Myocyte (in vitro differentiated cells): Measurements from ENCODE around the gene KLHL11. TPM values are rescaled to one million over a fixed set of nuclear protein-coding genes. Genes with fewer than 3 reads are reported as not detected.

Source experiments
- DNase-seq: peaks from one replicate; pipeline ENCODE4 v3.0.0-alpha.2; 2012; ENCODE audit warnings: low read depth
- polyA plus RNA-seq: library from polyadenylated mRNA; unstranded; fragments of >200 nt; gene quantifications from one replicate; pipeline ENCODE4 v1.2.1, GENCODE V29; 2012; ENCODE audit warnings: missing spikeins
- total RNA-seq: library from RNA; depleted of rRNA; stranded (reverse); fragments of >200 nt; gene quantifications from 2 replicates; pipeline ENCODE4 v1.2.3, GENCODE V29; 2014

KLHL11 gene, protein sequence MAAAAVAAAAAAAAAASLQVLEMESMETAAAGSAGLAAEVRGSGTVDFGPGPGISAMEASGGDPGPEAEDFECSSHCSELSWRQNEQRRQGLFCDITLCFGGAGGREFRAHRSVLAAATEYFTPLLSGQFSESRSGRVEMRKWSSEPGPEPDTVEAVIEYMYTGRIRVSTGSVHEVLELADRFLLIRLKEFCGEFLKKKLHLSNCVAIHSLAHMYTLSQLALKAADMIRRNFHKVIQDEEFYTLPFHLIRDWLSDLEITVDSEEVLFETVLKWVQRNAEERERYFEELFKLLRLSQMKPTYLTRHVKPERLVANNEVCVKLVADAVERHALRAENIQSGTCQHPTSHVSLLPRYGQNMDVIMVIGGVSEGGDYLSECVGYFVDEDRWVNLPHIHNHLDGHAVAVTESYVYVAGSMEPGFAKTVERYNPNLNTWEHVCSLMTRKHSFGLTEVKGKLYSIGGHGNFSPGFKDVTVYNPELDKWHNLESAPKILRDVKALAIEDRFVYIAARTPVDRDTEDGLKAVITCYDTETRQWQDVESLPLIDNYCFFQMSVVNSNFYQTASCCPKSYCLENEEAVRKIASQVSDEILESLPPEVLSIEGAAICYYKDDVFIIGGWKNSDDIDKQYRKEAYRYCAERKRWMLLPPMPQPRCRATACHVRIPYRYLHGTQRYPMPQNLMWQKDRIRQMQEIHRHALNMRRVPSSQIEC
- 10.9 and 13.7 TPM in 2 replicates for total RNA-seq
- 3.1 TPM for polyA plus RNA-seq

DNA sequence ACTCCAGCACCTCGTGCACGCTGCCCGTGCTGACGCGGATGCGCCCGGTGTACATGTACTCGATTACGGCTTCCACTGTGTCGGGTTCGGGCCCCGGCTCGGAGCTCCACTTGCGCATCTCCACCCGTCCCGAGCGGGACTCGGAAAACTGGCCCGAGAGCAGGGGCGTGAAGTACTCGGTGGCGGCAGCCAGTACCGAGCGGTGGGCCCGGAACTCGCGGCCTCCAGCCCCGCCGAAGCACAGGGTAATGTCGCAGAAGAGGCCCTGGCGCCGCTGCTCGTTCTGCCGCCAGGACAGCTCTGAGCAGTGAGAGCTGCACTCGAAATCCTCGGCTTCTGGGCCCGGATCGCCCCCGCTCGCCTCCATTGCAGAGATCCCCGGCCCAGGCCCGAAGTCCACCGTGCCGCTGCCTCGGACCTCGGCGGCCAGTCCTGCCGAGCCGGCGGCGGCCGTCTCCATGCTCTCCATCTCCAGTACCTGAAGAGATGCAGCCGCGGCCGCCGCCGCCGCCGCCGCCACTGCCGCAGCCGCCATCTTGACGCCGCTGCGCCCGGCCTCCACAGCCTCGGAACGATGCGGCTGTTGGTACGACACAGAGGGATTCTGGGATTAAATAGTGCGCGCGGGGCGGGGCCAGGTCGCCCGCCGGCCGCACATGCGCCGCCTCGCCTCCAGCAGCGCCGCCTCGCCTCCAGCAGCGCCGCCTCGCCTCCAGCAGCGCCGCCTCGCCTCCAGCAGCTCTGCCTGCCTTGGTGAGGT is at the start of gene KLHL11:
KLHL11 (minus strand) TSS at position 588 of the 760 bp plus-strand sequence; CDS start at position 535, 53 bp downstream.
- DNase-seq: peak; percentile 92

DNA sequence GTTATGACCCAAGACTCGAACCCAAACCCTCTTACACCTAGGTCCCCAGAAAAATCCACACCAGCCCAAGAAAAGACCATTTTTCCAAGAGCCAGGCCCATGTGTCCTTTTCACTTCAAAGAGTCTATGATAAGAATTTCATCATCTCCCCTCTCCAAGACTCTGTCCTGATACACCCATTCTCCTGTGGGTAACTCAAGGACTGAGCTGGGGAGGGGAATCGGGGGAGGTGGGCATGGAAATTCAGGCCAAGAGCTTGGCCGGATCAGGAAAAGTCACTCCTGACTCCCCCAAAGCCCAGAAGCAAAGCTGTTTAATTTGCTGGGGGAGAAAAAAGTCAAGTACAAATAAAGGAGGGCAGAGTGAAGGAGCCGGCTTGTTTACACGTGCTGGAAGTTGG is 49.8 kb upstream of the KLHL11 start:
- DNase-seq: no peak

DNA sequence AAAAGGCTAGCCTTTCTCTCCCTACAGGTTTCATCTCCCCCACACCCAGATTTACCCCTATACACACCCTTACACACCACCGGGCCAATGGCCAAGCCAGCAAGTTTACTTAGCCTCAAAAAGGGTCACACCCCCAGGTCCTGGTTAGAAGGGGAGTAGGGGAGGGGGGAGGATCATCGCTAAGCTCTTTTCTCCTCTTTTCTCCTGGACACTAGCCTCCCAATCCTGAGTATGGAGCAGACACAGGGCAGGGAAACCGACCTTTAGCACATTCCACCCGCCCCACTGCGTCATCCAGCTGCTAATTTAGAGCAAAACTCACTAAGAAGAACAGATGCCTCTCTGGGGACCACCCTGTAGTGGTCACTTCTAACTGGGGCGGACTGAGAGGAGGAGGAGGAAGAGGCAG is 49.1 kb upstream of the KLHL11 start:
- no peak for DNase-seq

DNA sequence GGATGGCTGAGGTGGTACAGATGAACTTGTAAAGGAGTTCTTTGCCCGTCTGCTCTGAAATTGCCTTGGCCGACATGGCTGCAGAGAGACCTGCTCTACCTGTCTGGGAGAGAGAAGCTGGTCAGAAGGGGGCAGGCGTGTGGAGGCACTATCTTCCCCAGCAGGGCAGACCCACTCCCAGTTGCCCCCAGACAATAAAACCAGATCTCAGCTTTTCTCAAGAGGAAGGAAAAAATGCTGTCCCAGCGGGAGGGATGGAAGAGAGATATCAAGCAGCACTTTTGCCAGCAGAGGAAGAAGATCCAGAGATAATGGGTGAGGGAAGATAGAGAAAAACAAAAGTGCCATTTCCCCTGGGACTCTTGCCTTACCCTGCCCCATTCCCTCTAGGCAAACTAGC is 48.6 kb upstream of the KLHL11 start:
- no peak for DNase-seq

DNA sequence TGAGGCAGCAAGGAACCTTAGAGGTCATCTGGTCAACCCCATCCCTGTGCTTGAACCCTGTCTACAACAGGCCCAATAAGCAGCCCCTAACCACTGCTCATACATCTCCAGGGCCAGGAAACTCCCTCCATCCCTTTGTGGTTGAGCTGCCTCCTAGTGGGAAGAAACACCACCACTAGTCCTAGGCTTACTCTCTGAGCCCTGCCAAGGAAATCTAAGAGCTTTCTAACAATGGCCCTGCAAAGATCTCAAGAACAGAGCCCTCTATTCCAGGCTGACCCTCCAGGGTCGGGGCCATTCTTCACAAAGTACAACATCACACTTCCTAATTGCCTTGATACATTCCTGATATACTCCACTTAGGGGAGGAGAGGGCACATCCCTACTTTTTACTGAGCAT is 47.7 kb upstream of the KLHL11 start:
- no peak for DNase-seq

DNA sequence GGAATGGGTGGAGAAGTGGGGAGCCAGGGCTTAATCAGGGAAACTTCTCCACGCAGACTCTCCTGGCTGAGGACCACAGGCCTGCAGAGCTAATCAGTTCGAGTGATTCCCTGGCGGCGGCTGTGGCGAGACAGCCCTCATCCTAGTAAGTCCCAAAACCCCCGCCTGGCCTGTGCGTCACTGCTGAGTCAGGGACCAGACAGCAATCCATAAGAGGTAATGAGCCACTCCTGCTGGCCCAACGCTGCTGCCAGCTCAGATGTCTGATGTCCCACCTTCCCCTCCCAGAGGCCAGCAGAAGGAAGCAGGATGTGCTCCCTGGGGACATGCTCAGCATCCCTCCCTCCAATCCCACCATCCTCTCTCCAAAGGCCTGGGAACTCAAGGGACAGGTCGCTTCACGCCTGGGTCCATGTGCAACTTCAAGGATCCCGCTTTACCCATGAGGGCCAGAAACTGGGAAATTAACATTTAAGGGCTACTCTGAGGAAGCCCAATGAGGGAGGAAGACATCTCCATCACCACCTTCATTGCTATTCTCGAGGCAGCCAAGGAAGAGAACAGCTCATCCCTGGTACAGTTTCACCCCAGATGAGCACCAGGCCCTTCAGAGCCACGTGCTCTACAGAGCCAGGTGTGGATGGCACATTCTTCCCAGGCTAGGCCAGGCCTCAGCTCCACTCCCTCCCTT is 45.6 kb upstream of the KLHL11 start:
- peak; percentile 90 for DNase-seq

DNA sequence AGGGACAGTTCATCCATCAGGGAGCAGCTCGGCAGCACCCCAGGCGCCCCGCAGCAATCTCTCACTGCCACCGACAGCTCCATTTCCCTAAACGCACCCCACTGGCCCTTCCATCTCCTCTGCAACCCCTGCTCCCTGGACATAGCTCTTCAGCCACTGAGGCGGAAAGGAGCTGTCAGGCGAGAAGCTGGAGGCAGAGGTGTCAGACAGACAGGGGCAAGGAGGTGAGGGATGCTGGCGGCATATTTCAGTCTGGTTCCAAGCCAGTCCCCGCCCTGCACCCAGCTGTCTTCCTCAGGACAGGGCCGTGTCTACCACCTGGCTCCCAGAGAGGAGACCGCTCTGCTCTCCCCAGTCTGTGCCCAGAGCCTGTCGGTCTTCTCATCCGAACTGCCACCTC is 43.9 kb upstream of the KLHL11 start:
- no peak for DNase-seq

DNA sequence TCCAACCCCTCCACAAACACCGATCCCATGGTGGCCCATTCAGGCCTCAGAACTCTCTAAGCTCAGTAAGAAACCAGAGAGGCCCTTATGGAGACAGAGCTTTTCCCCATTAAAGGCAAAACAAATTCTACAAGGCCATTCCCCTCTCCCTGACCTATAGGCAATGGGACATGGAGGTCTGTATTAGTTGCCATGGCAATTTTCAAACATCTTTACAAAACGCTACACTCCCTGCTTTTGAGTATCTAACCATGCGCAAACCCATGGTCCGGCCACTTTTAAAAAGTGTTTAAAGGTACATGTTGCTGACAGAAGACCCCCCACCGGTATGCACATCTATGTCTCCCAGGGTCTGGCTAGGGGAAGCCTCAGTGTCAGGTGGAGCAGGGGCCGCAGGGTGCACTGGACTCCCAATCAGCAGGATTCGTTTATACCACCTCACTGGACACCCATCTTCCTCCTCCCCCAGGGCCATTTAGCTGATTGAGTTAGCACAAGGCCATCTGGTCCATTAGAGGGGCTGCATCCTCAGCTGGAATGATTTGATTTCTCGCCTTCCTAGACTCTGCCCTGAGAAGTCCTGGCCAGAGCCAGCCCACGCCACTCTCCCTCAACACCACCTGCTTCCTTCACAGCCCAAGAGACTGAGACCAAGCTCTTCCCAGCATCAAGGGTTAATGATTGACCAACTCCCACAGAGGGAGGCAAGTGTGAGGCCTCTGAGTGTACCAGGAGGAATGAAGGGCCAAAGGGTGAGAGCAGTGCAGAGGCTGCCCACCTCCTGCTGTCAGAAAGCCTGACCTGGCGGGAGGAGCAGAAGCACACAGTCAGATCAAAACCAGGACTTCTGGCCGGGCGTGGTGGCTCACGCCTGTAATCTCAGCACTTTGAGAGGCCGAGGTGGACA is 42.7 kb upstream of the KLHL11 start:
- no peak for DNase-seq

DNA sequence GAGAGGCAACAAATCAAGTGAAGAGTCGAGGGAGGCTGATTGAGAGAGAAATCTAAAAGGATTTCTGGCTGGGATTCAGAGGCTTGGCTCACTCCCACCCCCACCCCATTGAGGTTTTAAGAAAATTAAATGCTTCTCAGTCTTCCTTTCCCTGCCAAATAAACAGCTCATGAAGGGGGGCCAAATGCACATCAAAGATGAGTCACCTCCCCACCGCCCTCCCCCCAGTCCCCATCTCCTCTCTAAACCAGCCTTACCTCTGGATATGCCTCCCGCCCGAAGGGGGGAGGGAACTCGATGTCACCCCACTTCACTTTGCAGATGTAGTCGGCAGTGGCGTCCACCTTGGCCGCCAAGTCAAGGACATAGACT is 41.9 kb upstream of the KLHL11 start:
- peak; percentile 30 for DNase-seq

DNA sequence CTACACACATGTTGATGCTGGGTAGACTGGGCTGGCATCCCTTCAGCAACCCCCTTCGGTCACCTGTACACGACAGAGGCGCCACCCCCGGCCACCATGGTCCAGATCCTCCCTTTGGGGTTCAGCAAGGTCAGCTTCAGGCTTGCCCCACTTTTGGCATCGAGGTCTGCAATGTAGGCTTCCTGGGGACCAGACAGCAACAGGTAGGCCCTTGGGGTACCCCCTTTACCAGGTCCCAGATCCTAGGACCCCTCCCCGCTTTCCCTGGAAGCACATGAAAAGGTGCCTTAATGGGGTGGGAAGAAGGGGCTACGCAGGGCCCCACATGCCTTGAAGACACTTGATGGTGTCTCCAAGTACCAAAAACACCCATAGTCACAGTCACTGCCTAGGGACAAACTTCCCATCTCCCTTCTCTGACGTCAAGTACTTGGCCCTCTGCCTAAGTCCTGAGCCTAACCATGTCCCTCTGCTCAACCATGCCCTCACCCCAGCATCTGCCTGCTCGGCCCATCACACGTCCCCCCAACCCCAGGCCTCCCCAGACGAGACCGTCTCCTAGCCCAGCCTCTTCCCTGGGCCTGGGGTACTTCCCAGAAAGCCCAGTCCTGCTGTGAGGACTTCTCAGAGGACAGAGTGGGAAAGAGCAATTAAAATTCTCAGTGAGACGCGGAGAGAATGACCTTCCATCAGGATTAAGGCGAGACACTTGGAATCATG is 41.4 kb upstream of the KLHL11 start:
- DNase-seq: no peak

DNA sequence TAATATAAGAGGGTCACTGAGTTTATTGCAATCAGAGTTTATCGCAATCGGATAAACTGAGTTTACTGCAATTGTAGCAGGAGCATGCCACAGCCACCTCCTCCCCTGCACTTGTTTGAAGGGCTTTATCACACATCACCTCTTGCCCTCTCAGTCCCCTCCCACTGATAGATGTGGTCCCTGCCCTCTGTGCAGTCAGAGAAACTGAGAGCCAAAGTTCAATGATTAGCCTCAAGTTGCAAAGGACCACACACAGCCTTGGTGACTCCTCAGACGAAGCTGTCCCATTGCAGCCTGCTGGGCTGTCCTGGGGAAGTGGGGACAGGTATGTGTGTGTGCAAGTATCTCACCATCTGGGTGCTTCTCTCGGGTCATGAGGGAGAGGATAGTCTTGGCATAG is 39.9 kb upstream of the KLHL11 start:
- no peak for DNase-seq

DNA sequence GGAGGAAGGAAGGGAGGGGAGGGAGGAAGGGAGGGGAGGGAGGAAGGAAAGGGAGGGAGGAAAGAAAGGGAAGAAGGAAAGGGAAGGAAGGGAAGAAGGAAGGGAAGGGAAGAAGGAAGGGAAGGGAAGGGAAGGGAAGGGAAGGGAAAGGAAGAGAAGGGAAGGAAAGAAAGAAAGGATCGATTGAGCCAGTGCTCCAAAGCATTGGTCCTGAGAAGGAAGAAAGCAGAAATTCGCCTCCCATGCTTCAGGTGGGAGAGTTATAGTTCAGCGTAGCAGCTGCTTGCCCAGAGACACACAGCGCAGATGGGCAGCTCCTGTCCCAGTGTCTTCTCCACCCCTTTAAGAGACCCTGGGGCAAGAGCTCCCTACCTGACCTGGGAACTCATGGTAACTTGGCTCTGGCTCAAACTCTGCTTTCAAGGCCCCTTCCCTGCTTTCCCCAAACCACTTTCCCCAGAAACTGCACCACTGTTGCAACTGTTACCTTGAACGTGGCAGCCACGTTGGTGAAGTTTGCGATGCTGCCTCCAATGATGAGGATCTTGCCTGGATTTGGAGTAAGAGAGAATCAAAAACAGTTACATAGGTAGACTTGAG is 39.1 kb upstream of the KLHL11 start:
- no peak for DNase-seq

DNA sequence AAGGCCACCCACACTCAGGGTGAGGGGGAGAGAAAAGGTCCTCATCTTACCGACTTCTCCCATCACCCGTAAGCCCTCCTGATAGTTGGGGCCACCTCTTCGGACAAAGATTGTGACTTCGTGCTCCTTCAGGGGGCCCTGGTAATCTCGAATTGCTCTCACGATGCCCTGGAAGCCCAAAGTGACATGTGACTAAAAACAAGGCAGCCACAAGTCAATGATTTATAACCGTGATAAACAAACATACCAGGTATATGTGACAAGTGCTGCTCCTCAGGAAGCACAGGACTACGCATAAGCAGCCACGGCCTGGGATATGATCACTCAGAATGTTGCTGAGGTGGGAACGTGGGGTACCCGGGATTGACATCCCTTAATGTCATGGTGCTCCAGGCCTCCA is 36.4 kb upstream of the KLHL11 start:
- no peak for DNase-seq

DNA sequence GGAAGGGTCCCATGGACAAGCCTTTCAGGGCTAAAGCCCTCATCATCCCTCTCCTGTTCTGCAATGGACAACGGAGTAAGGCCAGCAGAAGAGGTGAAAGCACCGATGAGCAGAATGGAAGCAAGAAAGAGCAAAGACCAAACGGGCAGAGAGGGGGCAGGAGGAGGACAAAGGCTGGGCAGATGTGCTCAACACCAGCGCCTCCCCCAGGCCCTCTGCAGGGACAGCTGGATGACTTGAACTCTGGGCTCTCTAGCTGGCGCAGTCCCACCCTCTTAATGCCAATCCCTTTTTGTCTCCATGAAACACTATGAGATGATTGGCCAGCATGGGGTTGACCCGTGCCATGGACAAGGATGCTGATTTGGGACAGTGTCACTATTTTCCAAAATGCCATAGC is 31.5 kb upstream of the KLHL11 start:
- no peak for DNase-seq

DNA sequence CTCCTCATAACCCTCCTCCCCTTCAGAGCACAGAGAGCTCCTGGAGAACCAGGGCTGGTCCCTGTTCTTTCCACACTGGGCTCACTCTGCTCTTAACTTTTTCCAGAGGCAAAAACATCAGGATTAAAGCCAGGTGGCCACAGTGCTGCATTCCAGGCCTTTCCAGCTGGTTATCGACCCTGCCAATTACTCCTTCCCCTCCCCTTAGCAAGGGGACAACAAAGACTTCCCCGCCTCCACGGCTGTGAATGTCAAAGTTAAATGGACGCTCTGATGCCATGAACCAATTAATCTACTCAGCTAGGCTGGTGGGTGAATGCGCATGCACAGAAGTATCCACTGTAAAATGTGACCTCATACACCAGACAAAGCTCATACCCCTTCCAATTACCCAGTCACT is 30.4 kb upstream of the KLHL11 start:
- DNase-seq: no peak

DNA sequence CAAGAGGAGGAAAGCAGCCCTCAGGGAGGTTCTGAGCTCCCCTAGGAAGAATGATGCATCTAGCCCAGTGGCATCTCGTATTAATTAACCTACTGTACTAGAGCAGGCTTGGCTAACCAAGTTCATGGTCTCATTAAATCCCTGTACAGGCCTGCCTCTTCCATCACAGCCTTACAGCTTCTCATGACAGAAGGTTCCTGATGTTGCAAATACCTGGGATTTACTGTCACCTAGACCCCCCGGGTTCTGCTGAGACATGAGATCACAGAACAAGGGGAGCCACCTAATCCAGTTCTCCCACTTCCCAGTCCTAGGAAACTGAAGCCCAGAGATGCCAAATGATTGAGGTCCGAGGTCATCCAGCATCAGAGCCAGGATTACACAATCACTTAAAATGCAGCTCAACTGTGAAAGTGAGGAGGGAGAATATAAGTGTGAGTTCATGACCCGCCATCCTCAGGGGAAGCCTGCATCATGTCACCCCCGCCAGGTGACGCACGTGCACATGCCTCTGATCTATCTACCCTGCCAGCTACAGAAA is 29.6 kb upstream of the KLHL11 start:
- no peak for DNase-seq

DNA sequence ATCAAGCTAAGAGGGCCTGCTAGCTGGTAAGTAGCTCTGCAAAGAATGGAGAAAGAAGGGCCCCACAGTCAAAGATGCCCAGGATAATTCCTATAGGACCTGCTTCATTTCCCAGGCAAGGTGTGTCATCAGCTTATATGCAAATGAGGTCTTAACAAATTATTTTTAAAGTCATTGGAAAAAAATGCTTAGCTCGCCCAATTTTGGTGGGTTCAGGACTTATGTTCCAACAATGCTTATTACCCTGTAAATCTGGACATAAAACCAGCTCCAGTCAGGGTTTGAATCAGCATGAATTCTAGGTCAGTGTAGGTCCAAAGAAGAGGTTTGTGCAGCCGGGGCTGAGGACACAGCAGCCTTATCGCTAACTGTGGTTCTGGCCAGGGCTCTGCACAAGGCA is 28.2 kb upstream of the KLHL11 start:
- no peak for DNase-seq

DNA sequence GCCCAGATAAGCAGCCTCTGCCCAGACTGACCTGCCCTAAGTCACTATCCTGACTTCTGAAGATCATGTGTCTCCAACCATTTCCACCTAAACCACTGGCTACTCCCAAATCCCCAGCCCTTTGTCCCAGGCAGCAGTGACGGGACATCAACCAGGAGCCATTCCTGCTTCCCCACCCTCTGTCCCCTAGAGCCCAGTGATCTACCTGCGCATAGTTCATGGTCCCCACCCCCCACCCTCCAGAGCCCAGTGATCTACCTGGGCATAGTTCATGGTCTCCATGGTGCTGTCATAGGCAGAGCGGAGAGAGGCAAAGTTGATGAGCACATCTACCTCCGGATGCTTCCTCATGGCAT is 26.8 kb upstream of the KLHL11 start:
- no peak for DNase-seq
